NCI-H460 (cell line): Measurements from ENCODE around the gene ARMC8. TPM values are rescaled to one million over a fixed set of nuclear protein-coding genes. Genes with fewer than 3 reads are reported as not detected.
A peak's percentile ranks its signal among the peaks of the same experiment; 100 is the strongest.

Experiments used
- DNase-seq: peaks from one replicate; pipeline ENCODE4 v3.0.0-alpha.2; 2016; ENCODE audit warnings: low read depth; ENCODE audit errors: extremely low read depth
- total RNA-seq: library from RNA; depleted of rRNA; stranded (reverse); fragments of >200 nt; shearing (Covaris generic); gene quantifications from 2 replicates; pipeline ENCODE4 v1.2.3, GENCODE V29; 2014

The ARMC8 gene
- total RNA-seq, 1 experiment from 2014 or later, result 18.4 TPM

- DNase-seq, result no peak
These were observed 110.8 kb downstream of the ARMC8 start for GRCh38 chr3:138297876-138298275.

- DNase-seq, result no peak
These were observed 113.5 kb downstream of the ARMC8 start for GRCh38 chr3:138300647-138301046.

DNA sequence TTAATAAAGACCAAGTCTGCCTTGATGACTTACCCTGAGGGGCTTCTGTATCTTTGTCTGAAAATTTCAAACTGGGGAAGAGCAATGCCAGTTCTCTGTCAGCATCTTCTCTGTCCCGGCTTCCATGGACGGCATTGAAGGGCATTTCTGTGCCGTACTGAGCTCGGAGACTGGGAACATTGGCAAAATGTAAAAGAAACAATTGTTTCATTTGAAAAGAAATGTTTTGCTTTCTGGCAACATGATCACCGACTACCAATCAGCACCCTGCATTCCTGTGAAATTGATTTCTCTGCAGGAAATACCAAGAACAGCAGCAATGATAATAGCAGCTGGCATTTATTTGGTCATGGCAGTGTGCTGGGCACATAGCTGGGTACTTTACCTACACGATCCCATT, 116.4 kb downstream of the ARMC8 start:
- no peak for DNase-seq

- DNase-seq, result no peak
These were observed 120.8 kb downstream of the ARMC8 start for GRCh38 chr3:138307899-138308298.

DNA sequence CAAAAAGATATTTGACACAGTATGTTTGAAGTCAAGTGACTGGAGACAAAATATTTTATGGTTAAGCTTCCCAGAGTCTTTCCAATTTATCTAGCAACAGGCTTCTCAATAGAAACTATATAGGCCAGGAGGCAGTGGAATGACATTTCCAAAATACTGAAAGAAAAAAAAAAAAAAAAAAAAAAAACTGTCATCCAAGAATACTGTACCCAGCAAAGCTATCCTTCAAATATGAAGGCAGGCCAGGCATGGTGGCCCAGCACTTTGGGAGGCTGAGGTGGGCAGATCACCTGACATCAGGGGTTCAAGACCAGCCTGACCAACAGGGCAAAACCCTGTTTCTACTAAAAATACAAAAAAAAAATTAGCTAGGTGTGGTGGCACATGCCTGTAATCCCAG, 121.7 kb downstream of the ARMC8 start:
- DNase-seq, result no peak

DNA sequence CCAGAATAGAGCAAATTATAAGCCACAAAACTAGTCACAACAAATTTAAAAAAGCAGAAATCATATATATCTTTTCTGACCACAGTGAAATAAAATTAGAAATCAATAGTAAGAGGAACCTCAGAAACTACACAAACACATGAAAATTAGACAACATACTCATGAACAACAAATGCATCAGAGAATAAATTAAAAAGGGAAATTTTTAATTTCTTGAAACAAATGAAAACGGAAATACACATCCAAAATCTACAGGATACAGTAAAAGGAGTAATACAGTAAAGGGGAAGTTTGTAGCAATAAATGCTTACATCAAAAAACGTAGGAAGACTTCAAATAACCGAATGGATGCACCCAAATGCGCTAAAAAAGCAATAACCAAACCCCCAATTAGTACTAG, 123.4 kb downstream of the ARMC8 start:
- no peak for DNase-seq

DNA sequence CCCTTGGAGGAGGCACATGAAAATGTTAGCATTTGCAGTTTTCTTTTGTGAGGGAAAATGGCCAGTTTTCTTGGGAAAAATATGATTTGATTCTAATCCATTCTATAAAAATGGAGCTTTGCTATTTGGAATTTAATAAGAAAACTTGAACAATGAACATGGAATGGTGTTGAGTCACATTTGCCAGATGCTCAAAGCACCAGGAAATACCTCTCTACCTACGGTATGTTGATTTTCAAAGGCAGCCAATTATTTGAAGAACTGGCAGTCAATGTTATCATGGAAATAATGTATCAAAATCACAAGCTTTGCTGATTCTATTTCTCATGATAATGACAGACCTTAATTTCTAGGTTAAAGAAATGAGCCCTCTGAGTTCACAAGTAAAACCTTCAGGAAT, 127.7 kb downstream of the ARMC8 start:
- DNase-seq, result no peak

- DNase-seq, result no peak
These were observed 130.6 kb downstream of the ARMC8 start for GRCh38 chr3:138317687-138318086.

DNA sequence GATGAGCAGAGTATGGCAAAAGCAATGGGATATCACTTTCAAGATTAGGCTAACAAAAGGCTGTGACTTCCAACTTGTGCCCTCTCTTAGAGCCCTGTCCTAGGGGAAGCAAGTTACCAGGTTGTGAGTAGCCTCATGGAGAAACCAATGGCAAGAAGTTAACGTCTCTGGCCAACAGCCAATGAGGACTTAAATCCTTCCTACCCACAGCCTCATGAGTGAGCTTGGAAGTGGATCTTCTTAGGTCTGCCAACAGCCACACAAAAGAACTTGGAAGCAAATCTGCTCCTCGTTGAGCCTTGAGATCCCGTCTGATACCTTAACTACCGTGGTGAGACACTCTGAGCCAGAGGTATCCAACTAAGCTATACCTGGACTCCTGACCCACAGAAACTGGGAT, 136.9 kb downstream of the ARMC8 start:
- no peak for DNase-seq

- no peak for DNase-seq
These were observed 138.9 kb downstream of the ARMC8 start for GRCh38 chr3:138325990-138326389.

DNA sequence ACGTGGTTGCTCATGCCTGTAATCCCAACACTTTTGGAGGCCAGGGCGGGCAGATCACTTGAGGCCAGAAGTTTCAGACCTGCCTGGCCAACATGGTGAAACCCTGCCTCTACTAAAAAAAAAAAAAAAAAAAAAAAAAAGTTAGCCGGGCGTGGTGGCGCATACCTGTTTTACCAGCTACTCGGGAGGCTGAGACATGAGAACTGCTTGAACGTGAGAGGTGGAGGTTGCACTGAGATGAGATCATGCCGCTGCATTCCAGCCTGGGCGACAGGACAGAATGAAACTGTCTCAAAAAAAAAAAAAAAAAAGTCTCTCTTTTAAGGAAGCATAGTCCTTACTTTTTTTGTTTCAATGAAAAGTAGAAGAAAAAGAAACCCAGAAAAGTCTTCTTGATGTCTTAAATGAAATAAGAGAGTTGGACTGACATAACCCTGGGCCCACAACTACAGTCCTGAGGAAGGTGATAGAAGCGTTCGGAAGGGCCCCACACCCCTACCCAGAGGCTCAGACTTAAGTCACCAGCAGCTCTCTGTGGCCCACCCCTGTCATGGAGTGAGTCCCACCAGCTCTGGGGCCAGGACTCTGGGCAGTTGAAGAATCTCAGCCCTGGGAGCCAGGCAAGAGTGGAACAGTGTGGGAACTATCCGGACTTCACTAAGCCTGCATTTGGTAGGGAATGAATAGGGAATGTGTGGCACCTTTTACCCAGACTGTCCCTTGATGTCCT, 139.9 kb downstream of the ARMC8 start:
- DNase-seq, result no peak

GRCh38 chr3:138327831-138328230, 140.7 kb downstream of the ARMC8 start:
- DNase-seq, result no peak

DNA sequence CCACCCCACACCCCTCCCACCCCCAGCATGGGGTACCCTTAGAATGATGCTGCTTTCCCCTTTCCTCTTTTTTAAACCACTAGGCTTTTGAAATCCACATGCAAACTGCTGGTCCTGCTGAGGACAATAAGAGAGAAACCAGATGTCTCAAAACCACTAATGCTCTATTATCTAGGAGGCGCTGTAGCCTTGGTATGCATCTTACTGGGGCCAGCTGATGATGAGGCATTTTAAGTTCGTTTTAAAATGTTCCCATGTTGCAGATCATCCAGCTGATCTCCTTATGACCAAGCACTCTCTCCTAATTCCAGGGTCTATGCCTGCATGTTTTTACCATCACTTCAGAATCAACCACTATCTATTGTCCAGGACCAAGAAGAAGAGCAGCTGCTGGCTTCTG, 141.2 kb downstream of the ARMC8 start:
- no peak for DNase-seq

- DNase-seq, result peak; percentile 67
These were observed 142.3 kb downstream of the ARMC8 start, which contains the start of gene NME9 for GRCh38 chr3:138329127-138329983. NME9 (minus strand) TSS chr3:138329851; CDS start chr3:138329335, 516 bp downstream.

DNA sequence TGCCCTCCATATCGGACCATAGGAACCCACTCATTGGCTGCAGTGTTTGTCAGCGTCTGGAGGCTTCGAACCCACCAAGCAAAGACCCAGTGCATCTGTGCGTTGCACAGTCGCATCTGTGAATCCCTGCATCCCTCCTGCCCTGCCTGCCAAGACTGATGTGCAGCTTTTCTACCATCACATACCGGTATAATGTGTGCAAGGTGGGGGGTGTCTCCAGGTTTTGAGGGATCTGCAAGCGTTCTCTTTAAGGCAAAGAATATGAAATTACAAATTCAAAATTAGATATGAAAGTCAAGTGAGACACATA, 142.8 kb downstream of the ARMC8 start:
- no peak for DNase-seq

DNA sequence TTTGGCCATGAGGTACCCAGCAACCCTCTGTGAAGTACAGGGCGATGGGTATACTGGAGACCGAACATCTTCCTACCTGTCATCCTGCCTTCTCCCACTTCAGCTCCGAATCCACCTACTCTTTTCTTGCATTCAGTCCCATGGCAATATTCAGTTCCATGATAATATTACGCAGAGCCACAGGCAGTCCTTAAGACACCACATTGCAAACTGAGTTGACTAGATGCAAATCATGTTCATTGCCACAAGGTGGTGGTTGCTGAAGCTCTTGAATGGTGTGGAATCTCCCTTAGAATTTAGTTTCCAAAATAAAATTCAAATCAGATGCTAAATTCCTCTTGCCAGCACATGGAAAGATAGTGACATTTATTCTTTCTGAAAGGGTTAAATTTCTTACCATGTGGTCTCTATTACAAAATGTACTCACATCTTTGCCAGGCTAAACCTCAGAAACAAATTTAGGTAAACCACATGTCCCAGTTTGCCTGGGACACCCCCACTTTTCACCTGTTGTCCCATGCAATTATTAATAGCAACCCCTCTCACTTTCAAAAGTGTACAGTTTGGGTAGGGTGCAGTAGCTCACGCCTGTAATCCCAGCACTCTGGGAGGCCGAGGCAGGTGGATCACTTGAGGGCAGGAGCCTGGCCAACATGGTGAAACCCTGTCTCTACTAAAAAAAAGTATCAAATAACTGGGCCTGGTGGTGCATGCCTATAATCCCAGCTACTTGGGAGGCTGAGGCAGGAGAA, 144.2 kb downstream of the ARMC8 start:
- DNase-seq, result no peak

DNA sequence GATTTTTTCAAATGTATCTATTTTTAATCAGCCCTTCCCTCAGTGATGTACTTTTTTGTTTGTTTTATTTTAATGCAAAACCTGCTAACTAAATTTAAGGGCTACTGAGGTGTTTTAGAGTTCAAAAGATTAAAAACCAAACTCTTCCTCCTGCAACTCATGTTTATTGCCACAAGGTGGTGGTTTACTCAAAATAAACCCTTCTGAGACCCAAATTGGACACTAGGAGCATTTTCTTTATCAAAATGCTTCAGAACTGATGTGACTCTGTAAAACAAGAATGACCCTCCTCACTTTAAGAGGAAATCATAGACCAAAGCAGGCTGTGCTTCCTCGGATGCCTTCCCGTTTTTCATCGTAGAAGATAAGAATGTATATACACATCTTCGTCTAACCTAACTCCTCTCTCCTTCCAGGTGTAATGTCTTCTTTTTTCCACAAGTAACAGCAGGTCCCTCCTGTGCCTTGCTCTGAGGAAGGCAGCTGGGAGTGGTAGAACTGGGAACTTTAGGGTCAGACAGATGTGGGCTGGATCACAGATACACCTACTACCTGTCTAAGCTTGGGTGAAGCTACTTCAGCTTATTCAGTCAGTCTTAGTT, 145.5 kb downstream of the ARMC8 start:
- peak; percentile 19 for DNase-seq

DNA sequence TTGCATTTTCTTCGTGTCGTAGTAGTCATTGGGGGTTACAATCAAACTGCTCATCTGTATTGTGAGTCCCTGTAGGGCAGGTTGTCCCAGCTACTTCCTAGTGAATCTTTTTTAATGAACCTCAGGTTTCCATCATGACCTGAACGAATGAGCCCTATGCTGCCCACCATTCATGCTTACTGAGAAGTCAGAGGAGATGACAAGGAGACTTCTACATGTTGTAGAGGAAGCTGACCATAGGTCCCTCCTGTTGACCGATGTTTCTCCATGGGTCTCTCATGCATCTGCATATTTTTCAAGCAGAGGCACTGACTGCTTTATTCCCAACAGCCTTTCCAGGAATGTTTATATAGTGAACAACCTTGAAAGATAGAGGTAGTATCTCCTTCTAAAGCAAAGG, 147.5 kb downstream of the ARMC8 start:
- no peak for DNase-seq

DNA sequence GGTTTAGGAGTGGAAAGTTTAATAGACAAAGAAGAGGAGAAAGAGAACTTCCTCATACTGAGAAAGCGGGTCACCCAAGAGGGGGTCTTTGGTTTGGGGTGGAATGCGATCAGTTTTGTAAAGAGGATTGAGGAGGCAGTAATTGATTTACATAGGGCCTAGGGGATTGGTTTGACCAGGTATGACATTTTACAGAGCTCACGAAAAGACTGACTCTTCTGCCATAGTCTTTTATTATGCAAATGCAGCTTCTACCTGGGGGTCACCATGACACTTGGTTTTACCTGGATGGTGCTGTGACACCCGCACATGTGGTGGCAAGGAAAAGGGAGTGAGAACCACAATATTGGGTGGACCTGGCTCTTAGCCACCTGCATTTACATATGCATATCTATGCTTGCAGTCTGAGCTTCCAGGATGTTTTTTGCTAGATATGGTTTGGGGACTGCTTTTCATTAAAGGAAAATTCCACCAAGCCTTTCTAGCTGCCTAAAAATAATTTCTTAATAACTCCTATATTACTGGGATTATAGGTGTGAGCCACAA, 149.4 kb downstream of the ARMC8 start:
- no peak for DNase-seq

DNA sequence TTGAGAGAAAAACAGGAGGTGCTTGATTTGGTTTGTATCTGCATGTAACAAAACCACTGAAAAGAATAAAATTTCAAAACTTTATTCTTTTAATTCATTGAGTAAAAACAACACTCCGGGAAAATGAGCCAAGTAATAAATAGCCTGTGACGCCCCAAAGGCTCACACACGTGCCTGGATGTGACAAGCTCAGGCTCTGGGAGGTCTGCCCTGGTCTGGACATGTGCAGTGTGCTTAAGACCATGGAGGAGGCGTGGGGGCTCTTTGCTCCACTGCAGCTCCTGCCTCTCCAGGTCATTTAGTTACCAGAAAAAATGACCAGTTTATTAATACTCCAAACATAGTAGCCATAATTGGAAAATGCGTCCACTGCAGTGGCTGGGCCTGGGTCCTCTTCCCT, 151.1 kb downstream of the ARMC8 start:
- no peak for DNase-seq

- DNase-seq, result no peak
These were observed 151.7 kb downstream of the ARMC8 start for GRCh38 chr3:138338811-138339210.
